IMR-90 (cell line): ENCODE measurements around the gene TCF3. TPM values are rescaled to one million over a fixed set of nuclear protein-coding genes. Genes with fewer than 3 reads are reported as not detected.
"Not testable (repeated sequence)": the region's sequence is repeated elsewhere in the genome, so short reads cannot be mapped to it uniquely, and the experiment has no call there.

Source experiments
- ATAC-seq: fragments of 200-7000 bp; cut with Tn5 transposase; 2 replicates; pipeline ENCODE4 v1.9.1; 2020; ENCODE audit warnings: low read depth, mild to moderate bottlenecking, moderate library complexity
- BruUV-seq: library from RNA; stranded (reverse); fragments of 400-500 nt; replicated peaks from 2 replicates; lab custom pipeline; 2021; lab: Mats Ljungman, UMichigan
- CTCF ChIA-PET: fragments of 300-600 bp; formaldehyde crosslinking; extraction: SDS; loops from one replicate; lab custom pipeline; 2021; ENCODE audit warnings: antibody characterized with exemption; lab: Yijun Ruan, JAX
- POLR2A ChIA-PET: fragments of 300-600 bp; sonication (Branson Sonifier 250); formaldehyde crosslinking; loops from one replicate; lab custom pipeline; 2022; ENCODE audit warnings: antibody characterized with exemption; ENCODE audit not compliant: unreplicated experiment; lab: Charles Lee
- DNase-seq: peaks from one replicate; pipeline ENCODE4 v3.0.0; 2013
- H2AFZ ChIP-seq: replicated peaks from 2 replicates; pipeline ENCODE3; 2013; ENCODE audit warnings: low read length, mild to moderate bottlenecking; ENCODE audit not compliant: poor library complexity
- H2AK5ac ChIP-seq: 2 replicates; pipeline ENCODE4 v1.6.1; 2013; ENCODE audit warnings: low read depth, low read length, inconsistent platforms
- H2AK9ac ChIP-seq: replicated peaks from 2 replicates; pipeline ENCODE3; 2013; ENCODE audit warnings: mild to moderate bottlenecking, low read depth, low read length, moderate library complexity; ENCODE audit not compliant: poor library complexity
- H2BK120ac ChIP-seq: 2 replicates; pipeline ENCODE4 v1.6.1; 2013; ENCODE audit warnings: low read depth, low read length, inconsistent platforms
- H2BK15ac ChIP-seq: 3 replicates; pipeline ENCODE4 v1.6.1; 2013; ENCODE audit warnings: low read depth, low read length, inconsistent platforms
- H2BK20ac ChIP-seq: 2 replicates; pipeline ENCODE4 v1.6.1; 2013; ENCODE audit warnings: low read depth, mild to moderate bottlenecking, inconsistent platforms, low read length, moderate library complexity
- H2BK5ac ChIP-seq: 2 replicates; pipeline ENCODE4 v1.6.1; 2013; ENCODE audit warnings: mild to moderate bottlenecking, low read depth, low read length, inconsistent platforms; ENCODE audit not compliant: poor library complexity, severe bottlenecking
- H3K14ac ChIP-seq: replicated peaks from 2 replicates; pipeline ENCODE4 v1.6.1; 2013; ENCODE audit warnings: low read depth, low read length, inconsistent platforms
- H3K18ac ChIP-seq: 2 replicates; pipeline ENCODE4 v1.6.1; 2013; ENCODE audit warnings: low read depth, low read length, control low read depth
- H3K23ac ChIP-seq: 2 replicates; pipeline ENCODE4 v1.6.1; 2013; ENCODE audit warnings: low read depth, low read length, inconsistent platforms
- H3K27ac ChIP-seq: 2 replicates; pipeline ENCODE4 v1.5.1; 2013; ENCODE audit warnings: mild to moderate bottlenecking, control low read depth, low read length; ENCODE audit not compliant: insufficient read depth
- H3K27me3 ChIP-seq: 2 replicates; pipeline ENCODE4 v1.6.1; 2013; ENCODE audit warnings: low read length; ENCODE audit not compliant: control insufficient read depth, insufficient read depth
- H3K36me3 ChIP-seq: 2 replicates; pipeline ENCODE4 v1.6.1; 2013; ENCODE audit warnings: low read length, mixed read lengths; ENCODE audit not compliant: control insufficient read depth, insufficient read depth
- H3K4ac ChIP-seq: 2 replicates; pipeline ENCODE4 v1.6.1; 2013; ENCODE audit warnings: low read depth, low read length, inconsistent platforms
- H3K4me1 ChIP-seq: 2 replicates; pipeline ENCODE4 v1.6.1; 2013; ENCODE audit warnings: low read length, mixed read lengths; ENCODE audit not compliant: control insufficient read depth, insufficient read depth
- H3K4me2 ChIP-seq: 2 replicates; pipeline ENCODE4 v1.6.1; 2013; ENCODE audit warnings: low read depth, mild to moderate bottlenecking, control low read depth, low read length, moderate library complexity
- H3K4me3 ChIP-seq: 2 replicates; pipeline ENCODE4 v1.5.1; 2013; ENCODE audit warnings: low read depth, mild to moderate bottlenecking, control low read depth, low read length, moderate library complexity; ENCODE audit not compliant: insufficient read depth
- H3K56ac ChIP-seq: 2 replicates; pipeline ENCODE4 v1.6.1; 2013; ENCODE audit warnings: low read length, inconsistent platforms; ENCODE audit not compliant: insufficient read depth; ENCODE audit errors: extremely low read depth
- H3K79me1 ChIP-seq, 2 experiments: 2 replicates each; pipeline ENCODE4 v1.6.1; 2013; ENCODE audit warnings: low read length in 2 of 2, inconsistent platforms in 1 of 2, low read depth in 1 of 2
- H3K9ac ChIP-seq: 2 replicates; pipeline ENCODE4 v1.6.1; 2013; ENCODE audit warnings: low read depth, low read length, control low read depth
- H3K9me1 ChIP-seq: 2 replicates; pipeline ENCODE4 v1.6.1; 2013; ENCODE audit warnings: low read length, inconsistent platforms; ENCODE audit not compliant: insufficient read depth
- H3K9me3 ChIP-seq: 2 replicates; pipeline ENCODE4 v1.6.1; 2013; ENCODE audit warnings: low read length; ENCODE audit not compliant: control insufficient read depth, insufficient read depth
- H4K20me1 ChIP-seq: 2 replicates; pipeline ENCODE4 v1.6.1; 2013; ENCODE audit warnings: low read length, inconsistent platforms; ENCODE audit not compliant: insufficient read depth
- H4K5ac ChIP-seq: 2 replicates; pipeline ENCODE4 v1.6.1; 2013; ENCODE audit warnings: mild to moderate bottlenecking, low read depth, low read length, control low read depth
- H4K8ac ChIP-seq, 2 experiments: 2 replicates each; pipeline ENCODE4 v1.6.1; 2013; ENCODE audit warnings: low read depth in 2 of 2, low read length in 2 of 2, control low read depth in 1 of 2, inconsistent platforms in 1 of 2
- H4K91ac ChIP-seq: 2 replicates; pipeline ENCODE4 v1.6.1; 2013; ENCODE audit warnings: low read depth, low read length, inconsistent platforms; ENCODE audit not compliant: insufficient read depth
- CHD1 ChIP-seq: IDR thresholded peaks from 2 replicates; pipeline ENCODE4 v1.6.1; 2012; ENCODE audit warnings: low read depth, low read length, improper control_type of control experiment
- FOS ChIP-seq: fragments of 150-350 bp; IDR thresholded peaks from 2 replicates; pipeline ENCODE4 v1.6.1; 2016; ENCODE audit warnings: low read depth, low read length
- MAFK ChIP-seq: IDR thresholded peaks from 2 replicates; pipeline ENCODE4 v1.6.1; 2012; ENCODE audit warnings: low read depth, low read length, improper control_type of control experiment
- RAD21 ChIP-seq: IDR thresholded peaks from 2 replicates; pipeline ENCODE4 v1.6.1; 2012; ENCODE audit warnings: low read length, improper control_type of control experiment
- RCOR1 ChIP-seq: IDR thresholded peaks from 2 replicates; pipeline ENCODE4 v1.6.1; 2012; ENCODE audit warnings: mild to moderate bottlenecking, low read length, improper control_type of control experiment; ENCODE audit not compliant: insufficient replicate concordance
- RFX5 ChIP-seq: IDR thresholded peaks from 2 replicates; pipeline ENCODE4 v1.8.0; 2012; ENCODE audit warnings: low read depth, mild to moderate bottlenecking, low read length, moderate library complexity
- WGBS, 2 experiments: methylation state at CpG; one replicate each; pipeline versions ENCODE4 v1.1.5 to v1.1.7; 2013; ENCODE audit warnings: missing lambda C conversion rate in 2 of 2; ENCODE audit not compliant: insufficient read length in 1 of 2; ENCODE audit errors: extremely low coverage in 2 of 2; 5-methylcytosine and 5-hydroxymethylcytosine counted together
- dilution Hi-C: fragments of 300-500 bp; cut with HindIII; formaldehyde crosslinking; loops from one replicate; pipeline ENCODE4 v1.14.3; 2018; ENCODE audit warnings: low sequenced_read_pairs; ENCODE audit not compliant: unreplicated experiment
- in situ Hi-C: fragments of 300-500 bp; cut with MboI; formaldehyde crosslinking; loops from 3 replicates; pipeline ENCODE4 v1.14.3; 2019; ENCODE audit warnings: low sequenced_read_pairs, inconsistent platforms, mixed read lengths
- intact Hi-C: fragments of 100-400 bp; cut with micrococcal nuclease; formaldehyde crosslinking; loops from 2 replicates; pipeline ENCODE4 v1.10.0; 2022
- polyA plus RNA-seq, 3 experiments: library from polyadenylated mRNA; depleted of rRNA; stranded (reverse); fragments of >200 nt; gene quantifications; 2 replicates each; pipeline ENCODE4 v1.2.3, GENCODE V29; 2012; ENCODE audit warnings: low replicate concordance in 1 of 3
- total RNA-seq: library from RNA; depleted of rRNA; stranded (reverse); fragments of >200 nt; gene quantifications from 2 replicates; pipeline ENCODE4 v1.2.3, GENCODE V29; 2012

Gene TCF3
- total and polyA plus RNA-seq, 2 of the 4 experiments (the other 2 are of a cell fraction) = 29.9 to 127 TPM

GRCh38 chr19:1671716-1672037, 19.3 kb upstream of the TCF3 start:
- ATAC-seq = peak; percentile 9; the same call in 1 of the 2 replicates
- H3K4me2 ChIP-seq = no peak overlapping the region

DNA sequence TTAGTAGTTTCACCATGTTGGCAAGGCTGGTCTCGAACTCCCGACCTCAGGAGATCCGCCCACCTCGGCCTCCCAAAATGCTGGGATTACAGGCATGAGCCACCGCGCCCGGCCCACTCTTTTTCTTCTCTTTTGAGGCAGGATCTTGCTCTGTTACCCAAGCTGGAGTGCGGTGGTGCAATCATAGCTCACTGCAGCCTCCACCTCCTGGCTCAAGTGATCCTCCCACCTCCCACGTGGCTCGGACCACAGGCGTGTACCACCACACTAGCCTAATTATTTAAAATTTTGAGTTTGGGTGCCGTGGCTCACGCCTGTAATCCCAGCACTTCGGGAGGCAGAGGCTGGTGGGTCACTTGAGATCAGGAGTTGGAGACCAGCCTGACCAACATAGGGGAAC, 18.3 kb upstream of the TCF3 start:
- 68% methylated on average over 8 of the region's 14 CpGs; no CpG with 5 or more reads in 1 of the 2 experiments for WGBS, 2 experiments
- H4K5ac ChIP-seq, H3K79me1 ChIP-seq, H3K9me1 ChIP-seq, H3K27ac ChIP-seq, H3K36me3 ChIP-seq, H3K9me3 ChIP-seq, intact Hi-C loops, H3K4me1 ChIP-seq, in situ Hi-C loops, H2BK5ac ChIP-seq, BruUV-seq, H4K8ac ChIP-seq, H3K56ac ChIP-seq, ATAC-seq, dilution Hi-C loops, H3K23ac ChIP-seq, H3K4me2 ChIP-seq, H3K18ac ChIP-seq, H3K4ac ChIP-seq, POLR2A ChIA-PET, H3K14ac ChIP-seq, H4K91ac ChIP-seq, DNase-seq, H2AK5ac ChIP-seq, H3K9ac ChIP-seq, H2BK120ac ChIP-seq, H4K20me1 ChIP-seq, H3K4me3 ChIP-seq, CTCF ChIA-PET, H2BK15ac ChIP-seq, H2BK20ac ChIP-seq, H2AK9ac ChIP-seq, H2AFZ ChIP-seq: not testable (repeated sequence)
- H3K27me3 ChIP-seq = peaks cover 52% of the 10 kb centered on the region

More at GRCh38 chr19:1671716-1672037, 19.3 kb upstream of the TCF3 start:
- dilution Hi-C loops = no loop called here
- H3K4me1 ChIP-seq = peaks cover 5% of the 10 kb centered on the region
- H2AFZ ChIP-seq = no peak overlapping the region
- DNase-seq = no peak
- no peak overlapping the region for H2AK9ac ChIP-seq
- no peak overlapping the region for H4K8ac ChIP-seq
- no peak overlapping the region for H2AK5ac ChIP-seq
- H2BK20ac ChIP-seq = no peak overlapping the region
- H3K9me1 ChIP-seq = no peaks in the 10 kb centered on the region
- TF ChIP-seq FOS (no peak), CHD1 (no peak), RFX5 (no peak), RCOR1 (no peak), MAFK (no peak), RAD21 (no peak)
- no peak overlapping the region for H2BK5ac ChIP-seq
- H3K14ac ChIP-seq = no peak overlapping the region
- intact Hi-C loops = loop anchor here (1.0 to 2.0 kb wide), 4 partner anchors 67 to 125 kb away; partner anchors contain the start of gene UQCR11
- H2BK15ac ChIP-seq = no peak overlapping the region
- H3K23ac ChIP-seq = no peak overlapping the region
- H3K4me3 ChIP-seq = no peak overlapping the region
- 5% methylated on average over 6 of the region's 17 CpGs; no CpG with 5 or more reads in 1 of the 2 experiments for WGBS, 2 experiments
- H3K27ac ChIP-seq = no peak overlapping the region
- no TSS peak for BruUV-seq
- H4K20me1 ChIP-seq = no peaks in the 10 kb centered on the region
- H3K4ac ChIP-seq = no peak overlapping the region
- no peak overlapping the region for H2BK120ac ChIP-seq
- H4K5ac ChIP-seq = no peak overlapping the region
- H3K79me1 ChIP-seq = no peaks in the 10 kb centered on the region
- H3K9ac ChIP-seq = no peak overlapping the region
- H3K18ac ChIP-seq = no peak overlapping the region
- H3K56ac ChIP-seq = no peak overlapping the region
- H3K27me3 ChIP-seq = peaks cover 59% of the 10 kb centered on the region
- CTCF ChIA-PET = interaction anchor here (1.0 to 2.1 kb wide), 3 partner anchors 12 to 125 kb away, joined by 3 to 10 read pairs (median 3); no protein-coding TSS in a partner anchor
- no peaks in the 10 kb centered on the region for H3K9me3 ChIP-seq
- in situ Hi-C loops = no loop called here
- POLR2A ChIA-PET = no interaction called here
- no peak overlapping the region for H4K91ac ChIP-seq
- H3K36me3 ChIP-seq = no peaks in the 10 kb centered on the region
